HepG2 (cell line): ENCODE data around the gene CENPB. TPM values are rescaled to one million over a fixed set of nuclear protein-coding genes. Genes with fewer than 3 reads are reported as not detected.

Experiments
- BCLAF1 ChIP-seq: fragments of 450-650 bp; IDR thresholded peaks from 2 replicates; pipeline ENCODE4 v1.6.1; 2017; ENCODE audit warnings: mild to moderate bottlenecking
- CAMTA2 ChIP-seq: sonication (generic); formaldehyde crosslinking; IDR thresholded peaks from 2 replicates; pipeline ENCODE4 v1.4.0; 2020; ENCODE audit warnings: mild to moderate bottlenecking, missing genetic modification reagents, borderline replicate concordance
- CBX1 ChIP-seq: IDR thresholded peaks from one replicate; pipeline ENCODE4 v1.6.1; 2016; ENCODE audit warnings: antibody characterized with exemption, low read depth
- CENPX ChIP-seq: sonication (generic); formaldehyde crosslinking; IDR thresholded peaks from 2 replicates; pipeline ENCODE4 v1.9.0; 2021; ENCODE audit warnings: mild to moderate bottlenecking, missing genetic modification reagents, moderate library complexity
- HMGXB4 ChIP-seq, 2 experiments: sonication (generic) in 1 of 2; formaldehyde crosslinking in 1 of 2; IDR thresholded peaks; 2 replicates each; pipeline versions ENCODE4 v1.4.0 to v1.6.1; 2018 to 2020; ENCODE audit warnings: missing genetic modification reagents in 2 of 2, borderline replicate concordance in 1 of 2, low read depth in 1 of 2, mild to moderate bottlenecking in 1 of 2, missing biosample characterization in 1 of 2
- KDM6A ChIP-seq: IDR thresholded peaks from 2 replicates; pipeline ENCODE4 v1.6.1; 2016; ENCODE audit warnings: low read depth
- NCOA2 ChIP-seq: sonication (generic); formaldehyde crosslinking; IDR thresholded peaks from 2 replicates; pipeline ENCODE4 v1.8.0; 2022; ENCODE audit warnings: inconsistent platforms
- SIX1 ChIP-seq: sonication (generic); formaldehyde crosslinking; IDR thresholded peaks from 2 replicates; pipeline ENCODE4 v1.4.0; 2020; ENCODE audit warnings: missing genetic modification reagents, borderline replicate concordance
- ZNF232 ChIP-seq: sonication (generic); formaldehyde crosslinking; IDR thresholded peaks from 2 replicates; pipeline ENCODE4 v1.4.0; 2020; ENCODE audit warnings: missing genetic modification reagents, borderline replicate concordance
- ZNF350 ChIP-seq: sonication (generic); formaldehyde crosslinking; IDR thresholded peaks from 2 replicates; pipeline ENCODE4 v1.4.0; 2020; ENCODE audit warnings: mild to moderate bottlenecking, low read depth, missing genetic modification reagents, borderline replicate concordance
- ZNF674 ChIP-seq: sonication (generic); formaldehyde crosslinking; IDR thresholded peaks from 2 replicates; pipeline ENCODE4 v1.5.0; 2020; ENCODE audit warnings: low read depth, mild to moderate bottlenecking, missing genetic modification reagents
- polyA plus RNA-seq, 8 experiments: library from polyadenylated mRNA; depleted of rRNA in 3 of 8; stranded (reverse) in 7 of 8; unstranded in 1 of 8; fragments of >200 nt; fragmentation: Illumina TruSeq in 4 of 8; extraction: Trizol in 4 of 8; gene quantifications; 2 replicates each; pipeline versions ENCODE4 v1.2.1 to v1.2.3, GENCODE V29; 2011 to 2016; ENCODE audit warnings: low read depth in 4 of 8, missing spikeins in 1 of 8, mixed read lengths in 1 of 8; ENCODE audit not compliant: insufficient read depth in 1 of 8
- total RNA-seq, 5 experiments: library from RNA; depleted of rRNA; stranded (reverse); fragments of >200 nt; fragmentation: Illumina TruSeq; extraction: Trizol; gene quantifications; 2 replicates each; pipeline ENCODE4 v1.2.3, GENCODE V29; 2016; ENCODE audit warnings: low read depth in 1 of 5
- TF ChIP-seq, protein P1 (sequence below): sonication (generic); formaldehyde crosslinking; conservative IDR thresholded peaks from 2 replicates; pipeline ENCODE4 v1.4.0; 2020; ENCODE audit warnings: missing genetic modification reagents
- TF ChIP-seq, protein P2 (sequence below): sonication (generic); formaldehyde crosslinking; IDR thresholded peaks from 2 replicates; pipeline ENCODE4 v1.5.1; 2020; ENCODE audit warnings: missing genetic modification reagents, mild to moderate bottlenecking, borderline replicate concordance
- TF ChIP-seq, protein P3 (sequence below): sonication (generic); formaldehyde crosslinking; conservative IDR thresholded peaks from 2 replicates; pipeline ENCODE4 v1.5.0; 2020; ENCODE audit warnings: missing genetic modification reagents
- TF ChIP-seq, protein P4 (sequence below): sonication (generic); formaldehyde crosslinking; IDR thresholded peaks from 2 replicates; pipeline ENCODE4 v1.5.0; 2020; ENCODE audit warnings: missing genetic modification reagents
- TF ChIP-seq, protein P5 (sequence below): sonication (generic); formaldehyde crosslinking; IDR thresholded peaks from 2 replicates; pipeline ENCODE4 v1.4.0; 2020; ENCODE audit warnings: missing genetic modification reagents

Gene CENPB
- total and polyA plus RNA-seq, 2 of the 13 experiments (the other 11 are each of a cell fraction or from before 2014, with no cell fraction given) = 10.4 to 54.5 TPM

- TF ChIP-seq, protein P1, sequence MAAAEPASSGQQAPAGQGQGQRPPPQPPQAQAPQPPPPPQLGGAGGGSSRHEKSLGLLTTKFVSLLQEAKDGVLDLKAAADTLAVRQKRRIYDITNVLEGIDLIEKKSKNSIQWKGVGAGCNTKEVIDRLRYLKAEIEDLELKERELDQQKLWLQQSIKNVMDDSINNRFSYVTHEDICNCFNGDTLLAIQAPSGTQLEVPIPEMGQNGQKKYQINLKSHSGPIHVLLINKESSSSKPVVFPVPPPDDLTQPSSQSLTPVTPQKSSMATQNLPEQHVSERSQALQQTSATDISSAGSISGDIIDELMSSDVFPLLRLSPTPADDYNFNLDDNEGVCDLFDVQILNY (CRISPR knock-in tag) = no peak
- TF ChIP-seq, protein P2, sequence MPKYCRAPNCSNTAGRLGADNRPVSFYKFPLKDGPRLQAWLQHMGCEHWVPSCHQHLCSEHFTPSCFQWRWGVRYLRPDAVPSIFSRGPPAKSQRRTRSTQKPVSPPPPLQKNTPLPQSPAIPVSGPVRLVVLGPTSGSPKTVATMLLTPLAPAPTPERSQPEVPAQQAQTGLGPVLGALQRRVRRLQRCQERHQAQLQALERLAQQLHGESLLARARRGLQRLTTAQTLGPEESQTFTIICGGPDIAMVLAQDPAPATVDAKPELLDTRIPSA (CRISPR knock-in tag) = no peak
- no peak for TF ChIP-seq CENPX (CRISPR knock-in tag)
- no peak for TF ChIP-seq ZNF674 (CRISPR knock-in tag)
- no peak for TF ChIP-seq SIX1 (CRISPR knock-in tag)
- TF ChIP-seq BCLAF1 = no peak
- TF ChIP-seq, protein P3, sequence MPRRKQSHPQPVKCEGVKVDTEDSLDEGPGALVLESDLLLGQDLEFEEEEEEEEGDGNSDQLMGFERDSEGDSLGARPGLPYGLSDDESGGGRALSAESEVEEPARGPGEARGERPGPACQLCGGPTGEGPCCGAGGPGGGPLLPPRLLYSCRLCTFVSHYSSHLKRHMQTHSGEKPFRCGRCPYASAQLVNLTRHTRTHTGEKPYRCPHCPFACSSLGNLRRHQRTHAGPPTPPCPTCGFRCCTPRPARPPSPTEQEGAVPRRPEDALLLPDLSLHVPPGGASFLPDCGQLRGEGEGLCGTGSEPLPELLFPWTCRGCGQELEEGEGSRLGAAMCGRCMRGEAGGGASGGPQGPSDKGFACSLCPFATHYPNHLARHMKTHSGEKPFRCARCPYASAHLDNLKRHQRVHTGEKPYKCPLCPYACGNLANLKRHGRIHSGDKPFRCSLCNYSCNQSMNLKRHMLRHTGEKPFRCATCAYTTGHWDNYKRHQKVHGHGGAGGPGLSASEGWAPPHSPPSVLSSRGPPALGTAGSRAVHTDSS (CRISPR knock-in tag) = no peak
- TF ChIP-seq KDM6A (CRISPR knock-in tag) = no peak
- peak; percentile 35 for TF ChIP-seq CBX1
- TF ChIP-seq CAMTA2 (CRISPR knock-in tag) = 0 out of 2 replicates have a peak, but pooled peaks have one; percentile 21
- TF ChIP-seq NCOA2 (CRISPR knock-in tag) = no peak; the same call in 1 of the 2 replicates
- TF ChIP-seq, protein P4, sequence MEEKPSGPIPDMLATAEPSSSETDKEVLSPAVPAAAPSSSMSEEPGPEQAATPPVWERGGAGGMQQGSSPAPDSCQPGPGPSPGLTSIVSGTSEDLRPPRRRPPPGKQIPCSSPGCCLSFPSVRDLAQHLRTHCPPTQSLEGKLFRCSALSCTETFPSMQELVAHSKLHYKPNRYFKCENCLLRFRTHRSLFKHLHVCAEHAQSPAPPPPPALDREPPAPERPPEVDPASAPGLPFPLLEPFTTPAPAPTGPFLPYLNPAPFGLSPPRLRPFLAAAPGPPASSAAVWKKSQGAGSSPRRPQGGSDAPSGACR (CRISPR knock-in tag) = peak; percentile 62; the same call in 1 of the 2 replicates
- peak; percentile 79; the same call in 1 of the 2 replicates for TF ChIP-seq ZNF232 (CRISPR knock-in tag)
- TF ChIP-seq, protein P5, sequence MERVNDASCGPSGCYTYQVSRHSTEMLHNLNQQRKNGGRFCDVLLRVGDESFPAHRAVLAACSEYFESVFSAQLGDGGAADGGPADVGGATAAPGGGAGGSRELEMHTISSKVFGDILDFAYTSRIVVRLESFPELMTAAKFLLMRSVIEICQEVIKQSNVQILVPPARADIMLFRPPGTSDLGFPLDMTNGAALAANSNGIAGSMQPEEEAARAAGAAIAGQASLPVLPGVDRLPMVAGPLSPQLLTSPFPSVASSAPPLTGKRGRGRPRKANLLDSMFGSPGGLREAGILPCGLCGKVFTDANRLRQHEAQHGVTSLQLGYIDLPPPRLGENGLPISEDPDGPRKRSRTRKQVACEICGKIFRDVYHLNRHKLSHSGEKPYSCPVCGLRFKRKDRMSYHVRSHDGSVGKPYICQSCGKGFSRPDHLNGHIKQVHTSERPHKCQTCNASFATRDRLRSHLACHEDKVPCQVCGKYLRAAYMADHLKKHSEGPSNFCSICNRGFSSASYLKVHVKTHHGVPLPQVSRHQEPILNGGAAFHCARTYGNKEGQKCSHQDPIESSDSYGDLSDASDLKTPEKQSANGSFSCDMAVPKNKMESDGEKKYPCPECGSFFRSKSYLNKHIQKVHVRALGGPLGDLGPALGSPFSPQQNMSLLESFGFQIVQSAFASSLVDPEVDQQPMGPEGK (CRISPR knock-in tag) = peak; percentile 88
- no peak for TF ChIP-seq ZNF350 (CRISPR knock-in tag)
- TF ChIP-seq HMGXB4 (CRISPR knock-in tag; IDR thresholded peaks at IDR 0.05; ENCODE audit: borderline replicate concordance in 1 of 2, low read depth in 1 of 2) = peak; percentile 92 to 96; a peak in 3 of 4 replicates
Measured at GRCh38 chr20:3749689-3750531, 36.6 kb downstream of the CENPB start (continued).
